ENCODE results near the gene SH3PXD2A. TPM values are rescaled to one million over a fixed set of nuclear protein-coding genes. Genes with fewer than 3 reads are reported as not detected.
"Not testable (repeated sequence)": the region's sequence is repeated elsewhere in the genome, so short reads cannot be mapped to it uniquely, and the experiment has no call there.

The SH3PXD2A gene
- total and polyA plus RNA-seq, 7 donors: 3.0 to 57.7 (median 10.6) TPM

- peak in 1 of 2 donors; percentile 9 for DNase-seq
- Histone ChIP-seq H3K27ac (no peak overlapping the region), H3K4me3 (no peak overlapping the region), H3K27me3 (ENCODE audit: insufficient read depth in 3 of 3, low read length in 2 of 3) (no peaks in the 10 kb centered on the region), H3K9me3 (no peaks in the 10 kb centered on the region), H3K36me3 (ENCODE audit: insufficient read depth in 1 of 2, low read depth in 1 of 2) (no peaks in the 10 kb centered on the region), H3K4me1 (peaks cover 33% of the 10 kb centered on the region)
- intact Hi-C loops (cut with DNase I): no loop called here
- no peak for ATAC-seq
- no peak for TF ChIP-seq CTCF (IDR thresholded peaks at IDR 0.05)
- WGBS, 3 donors: 86 to 93% (median 92%) methylated on average over 3 of the region's 3 CpGs
Observed at GRCh38 chr10:103818105-103818504, 37.3 kb downstream of the SH3PXD2A start.

GRCh38 chr10:103816431-103816830 is 38.9 kb downstream of the SH3PXD2A start:
- no peak for TF ChIP-seq CTCF (IDR thresholded peaks at IDR 0.05)
- intact Hi-C loops (cut with DNase I): no loop called here

GRCh38 chr10:103814626-103815370 is 40.6 kb downstream of the SH3PXD2A start:
- Histone ChIP-seq H3K27me3 (ENCODE audit: insufficient read depth in 3 of 3, low read length in 2 of 3) (no peaks in the 10 kb centered on the region), H3K4me3 (no peak overlapping the region), H3K36me3 (ENCODE audit: insufficient read depth in 1 of 2, low read depth in 1 of 2) (no peaks in the 10 kb centered on the region), H3K27ac (peak overlapping the region; percentile 60), H3K9me3 (no peaks in the 10 kb centered on the region), H3K4me1 (peaks cover 28% of the 10 kb centered on the region)
- WGBS, 3 donors: 68 to 82% (median 68%) methylated on average over 4 of the region's 4 CpGs
- ATAC-seq: peak in 1 of 4 donors; percentile 4
- intact Hi-C loops (cut with DNase I): no loop called here
- TF ChIP-seq CTCF (IDR thresholded peaks at IDR 0.05): no peak
- DNase-seq: peak in 1 of 2 donors; percentile 3

More at GRCh38 chr10:103816431-103816830, 38.9 kb downstream of the SH3PXD2A start:
- H3K4me1 ChIP-seq: peaks cover 37% of the 10 kb centered on the region
- no peaks in the 10 kb centered on the region for H3K27me3 ChIP-seq (ENCODE audit: insufficient read depth in 3 of 3, low read length in 2 of 3)
- peak in 3 of 4 donors; percentile 57 to 71 (median 68) for ATAC-seq
- no peak overlapping the region for H3K27ac ChIP-seq
- no peak for DNase-seq
- H3K36me3 ChIP-seq (ENCODE audit: insufficient read depth in 1 of 2, low read depth in 1 of 2): no peaks in the 10 kb centered on the region
- H3K4me3 ChIP-seq: no peak overlapping the region
- 46 to 72% (median 50%) methylated on average over 6 of the region's 6 CpGs for WGBS, 3 donors
- no peaks in the 10 kb centered on the region for H3K9me3 ChIP-seq

GRCh38 chr10:103814105-103814504 is 41.3 kb downstream of the SH3PXD2A start:
- no peak for TF ChIP-seq CTCF (IDR thresholded peaks at IDR 0.05)
- intact Hi-C loops (cut with DNase I): no loop called here

GRCh38 chr10:103813312-103813711 is 42.1 kb downstream of the SH3PXD2A start:
- H3K27ac ChIP-seq; H3K9me3 ChIP-seq; H3K36me3 ChIP-seq (ENCODE audit: insufficient read depth in 1 of 2, low read depth in 1 of 2); intact Hi-C loops (cut with DNase I); H3K4me3 ChIP-seq; H3K27me3 ChIP-seq (ENCODE audit: insufficient read depth in 3 of 3, low read length in 2 of 3); ATAC-seq: not testable (repeated sequence)
- DNase-seq: peak in 1 of 2 donors; percentile 19
- WGBS, 3 donors: 95 to 99% (median 96%) methylated on average over 4 of the region's 4 CpGs
- H3K4me1 ChIP-seq: peaks cover 29% of the 10 kb centered on the region

More at GRCh38 chr10:103814105-103814504, 41.3 kb downstream of the SH3PXD2A start:
- Histone ChIP-seq H3K4me1 (peaks cover 24% of the 10 kb centered on the region), H3K4me3 (no peak overlapping the region), H3K9me3 (no peaks in the 10 kb centered on the region), H3K36me3 (ENCODE audit: insufficient read depth in 1 of 2, low read depth in 1 of 2) (no peaks in the 10 kb centered on the region), H3K27ac (peak overlapping the region; percentile 60), H3K27me3 (ENCODE audit: insufficient read depth in 3 of 3, low read length in 2 of 3) (no peaks in the 10 kb centered on the region)
- ATAC-seq (peak in 2 of 4 donors; percentile 15 to 25), DNase-seq (peak in 1 of 2 donors; percentile 14)
- WGBS, 3 donors: 27 to 41% (median 34%) methylated on average over 7 of the region's 7 CpGs
